Measurements from ENCODE around the gene DPP6. TPM values are rescaled to one million over a fixed set of nuclear protein-coding genes. Genes with fewer than 3 reads are reported as not detected.

The DPP6 gene
- total RNA-seq, 3 donors from 2014 or later = 0.59 to 0.98 TPM; not detected in 1

DNA sequence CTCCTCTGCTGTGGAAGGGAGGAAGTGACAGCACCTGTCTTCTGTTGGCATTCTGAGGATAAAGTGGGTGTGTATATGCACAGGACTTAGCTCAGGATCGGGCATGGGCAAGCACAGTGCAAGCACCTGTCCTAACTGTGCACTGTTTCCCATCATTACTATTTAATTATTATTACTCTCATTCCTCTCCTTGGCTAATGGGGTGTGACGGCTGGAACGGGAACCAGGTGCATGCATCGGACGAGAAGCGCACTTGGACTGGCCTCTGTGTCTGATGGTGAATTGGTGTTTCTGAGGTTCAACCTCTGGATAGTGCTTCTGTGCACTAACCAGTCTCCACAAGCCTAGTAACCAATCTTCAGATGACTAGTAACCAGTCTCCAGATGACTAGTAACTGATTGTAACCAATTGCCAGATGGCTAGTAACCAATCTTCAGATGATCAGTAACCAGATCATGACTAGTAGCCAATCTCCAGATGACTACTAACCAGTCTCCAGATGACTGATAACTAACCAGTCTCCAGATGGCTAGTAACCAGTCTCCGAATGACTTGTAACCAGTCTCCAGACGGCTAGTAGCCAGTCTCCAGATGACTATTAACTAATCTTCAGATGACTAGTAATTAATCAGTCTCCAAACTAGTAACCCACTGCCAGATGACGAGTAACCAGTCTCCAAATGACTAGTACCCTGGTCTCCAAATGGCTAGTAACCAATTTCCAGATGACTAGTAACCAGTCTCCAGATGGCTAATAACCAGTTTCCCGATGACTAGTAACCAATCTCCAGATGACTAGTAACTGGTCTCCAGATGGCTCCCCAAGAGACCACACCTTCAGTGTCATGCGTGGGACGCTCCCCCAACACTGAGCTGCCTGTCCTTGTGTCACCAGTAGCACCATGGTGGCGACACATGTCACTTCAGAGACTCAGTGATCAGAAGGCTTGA lies 864.9 kb downstream of the DPP6 start:
- DNase-seq (ENCODE audit: low spot score in 2 of 2) = no peak
- intact Hi-C loops (cut with DNase I; ENCODE audit: low total_unique reads) = no loop called here
- no peaks in the 10 kb centered on the region for H3K4me1 ChIP-seq
- H3K9me3 ChIP-seq = no peaks in the 10 kb centered on the region
- H3K4me3 ChIP-seq = no peak overlapping the region
- H3K27ac ChIP-seq = no peak overlapping the region
- H3K27me3 ChIP-seq = peaks cover 0 to 20% of the 10 kb centered on the region in 2 donors
- no peak for TF ChIP-seq POLR2AphosphoS5 (IDR thresholded peaks at IDR 0.05)
- TF ChIP-seq CTCF (IDR thresholded peaks at IDR 0.05) = no peak
- no peak for TF ChIP-seq POLR2A (IDR thresholded peaks at IDR 0.05)
- no peaks in the 10 kb centered on the region for H3K36me3 ChIP-seq

- intact Hi-C loops (cut with DNase I; ENCODE audit: low total_unique reads) = no loop called here
- no peak for DNase-seq (ENCODE audit: low spot score in 2 of 2)
Observed at GRCh38 chr7:154917808-154918160, 865.6 kb downstream of the DPP6 start.

DNA sequence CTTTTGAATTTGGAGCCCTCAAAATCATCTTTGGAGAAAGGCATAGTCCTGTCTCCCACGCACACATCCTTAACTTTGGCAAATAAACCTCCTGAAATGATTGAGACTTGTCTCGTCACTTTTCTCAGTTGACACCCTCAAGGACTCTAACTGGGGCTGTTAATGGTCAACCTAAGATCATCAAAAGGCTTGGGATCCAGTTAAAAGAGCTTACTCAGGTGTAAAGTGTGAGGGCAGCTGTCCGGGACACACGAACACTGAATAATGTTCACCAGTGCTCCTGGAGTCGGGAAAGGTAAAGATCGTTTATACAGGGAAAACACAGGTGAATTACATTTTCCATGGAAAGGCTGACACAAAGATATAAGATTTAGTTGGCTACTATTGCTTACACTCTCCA lies 866.1 kb downstream of the DPP6 start:
- no peak for DNase-seq (ENCODE audit: low spot score in 2 of 2)
- no peaks in the 10 kb centered on the region for H3K36me3 ChIP-seq
- H3K4me3 ChIP-seq = no peak overlapping the region
- no peaks in the 10 kb centered on the region for H3K4me1 ChIP-seq
- H3K27ac ChIP-seq = no peak overlapping the region
- intact Hi-C loops (cut with DNase I; ENCODE audit: low total_unique reads) = no loop called here
- peaks cover 0 to 20% of the 10 kb centered on the region in 2 donors for H3K27me3 ChIP-seq
- no peak for TF ChIP-seq POLR2A (IDR thresholded peaks at IDR 0.05)
- no peak for TF ChIP-seq POLR2AphosphoS5 (IDR thresholded peaks at IDR 0.05)
- no peak for TF ChIP-seq CTCF (IDR thresholded peaks at IDR 0.05)
- no peaks in the 10 kb centered on the region for H3K9me3 ChIP-seq

More at GRCh38 chr7:154917808-154918160, 865.6 kb downstream of the DPP6 start:
- Histone ChIP-seq H3K4me3 (no peak overlapping the region), H3K9me3 (no peaks in the 10 kb centered on the region), H3K27me3 (peaks cover 0 to 20% of the 10 kb centered on the region in 2 donors), H3K36me3 (no peaks in the 10 kb centered on the region), H3K27ac (no peak overlapping the region), H3K4me1 (no peaks in the 10 kb centered on the region)
- TF ChIP-seq POLR2A (IDR thresholded peaks at IDR 0.05) (no peak), CTCF (IDR thresholded peaks at IDR 0.05) (no peak), POLR2AphosphoS5 (IDR thresholded peaks at IDR 0.05) (no peak)

DNA sequence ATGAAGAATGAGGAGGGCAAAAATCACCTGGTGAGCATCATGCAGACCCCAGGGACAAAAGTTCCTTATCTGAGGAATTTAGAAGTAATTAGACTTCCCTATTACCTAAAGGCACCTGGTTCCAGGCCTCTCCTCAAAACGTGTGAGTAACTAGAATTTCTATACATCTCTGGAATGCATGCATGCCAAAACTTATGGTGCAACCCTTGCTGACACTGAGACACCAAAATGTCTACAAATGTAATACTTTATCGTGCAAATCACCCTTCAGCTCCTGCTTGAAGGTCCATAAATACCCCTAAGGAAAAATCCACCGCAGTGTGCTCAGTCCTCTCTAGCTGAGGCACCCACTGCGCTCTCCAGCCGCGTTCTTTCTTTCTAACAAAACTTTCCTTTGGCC lies 866.5 kb downstream of the DPP6 start:
- H3K4me1 ChIP-seq = no peaks in the 10 kb centered on the region
- no peaks in the 10 kb centered on the region for H3K36me3 ChIP-seq
- no peak overlapping the region for H3K27ac ChIP-seq
- H3K27me3 ChIP-seq = peaks cover 0 to 20% of the 10 kb centered on the region in 2 donors
- no peaks in the 10 kb centered on the region for H3K9me3 ChIP-seq
- intact Hi-C loops (cut with DNase I; ENCODE audit: low total_unique reads) = no loop called here
- DNase-seq (ENCODE audit: low spot score in 2 of 2) = no peak
- H3K4me3 ChIP-seq = no peak overlapping the region
- TF ChIP-seq POLR2AphosphoS5 (IDR thresholded peaks at IDR 0.05) = no peak
- no peak for TF ChIP-seq POLR2A (IDR thresholded peaks at IDR 0.05)
- TF ChIP-seq CTCF (IDR thresholded peaks at IDR 0.05) = no peak
